ENCODE results near the gene WDR93.

WDR93 gene

DNA sequence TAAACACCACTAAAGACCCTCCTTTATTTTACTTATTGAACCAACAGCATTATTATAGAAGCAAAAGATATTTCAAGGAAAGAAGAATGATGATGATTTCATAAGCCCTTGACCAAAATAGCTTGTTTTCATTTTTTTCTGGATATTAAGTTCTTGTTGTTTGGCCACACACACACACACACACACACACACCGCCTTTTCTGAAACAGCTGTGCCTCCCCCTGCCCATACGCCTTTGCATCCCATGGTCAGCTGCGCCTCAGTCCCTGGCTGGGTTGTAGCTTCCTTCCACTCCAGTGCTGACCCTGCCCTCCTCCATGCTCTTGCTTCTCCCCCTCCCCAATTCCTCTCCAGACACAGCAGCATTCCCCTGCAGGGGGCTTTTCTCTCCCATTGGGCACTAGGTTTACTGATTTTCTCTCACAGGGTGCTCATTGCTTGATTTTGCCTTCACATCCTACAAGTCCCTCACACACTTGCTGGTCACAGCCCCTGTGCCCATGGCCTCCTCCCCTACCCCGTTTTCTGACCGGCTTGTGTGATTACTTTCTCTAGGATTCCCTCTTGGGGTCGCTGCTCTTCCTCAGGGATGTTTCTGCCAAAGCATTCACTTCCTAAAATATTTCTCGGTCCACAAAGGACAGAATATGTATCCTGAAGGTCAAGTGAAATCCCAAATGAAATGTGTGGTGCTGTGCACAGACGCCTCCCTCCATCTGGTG, 42.0 kb downstream of the WDR93 start:
- peaks cover 5% of the 10 kb centered on the region; the same call in 1 of the 2 replicates for H3K27me3 ChIP-seq (ENCODE audit: insufficient read depth, low read length)
- no peak overlapping the region for H3K27ac ChIP-seq (ENCODE audit: low read depth, low read length)
- H3K4me1 ChIP-seq (ENCODE audit: insufficient read depth, low read length), result no peaks in the 10 kb centered on the region
- H3K4me3 ChIP-seq (ENCODE audit: low read length), result no peak overlapping the region
- H3K9ac ChIP-seq (ENCODE audit: low read depth, low read length), result no peak overlapping the region
- H3K36me3 ChIP-seq (ENCODE audit: insufficient read depth, low read length), result no peaks in the 10 kb centered on the region
- 75% methylated on average over 8 of the region's 8 CpGs for WGBS
- H3K9me3 ChIP-seq (ENCODE audit: insufficient read depth, low read depth, low read length), result no peaks in the 10 kb centered on the region

DNA sequence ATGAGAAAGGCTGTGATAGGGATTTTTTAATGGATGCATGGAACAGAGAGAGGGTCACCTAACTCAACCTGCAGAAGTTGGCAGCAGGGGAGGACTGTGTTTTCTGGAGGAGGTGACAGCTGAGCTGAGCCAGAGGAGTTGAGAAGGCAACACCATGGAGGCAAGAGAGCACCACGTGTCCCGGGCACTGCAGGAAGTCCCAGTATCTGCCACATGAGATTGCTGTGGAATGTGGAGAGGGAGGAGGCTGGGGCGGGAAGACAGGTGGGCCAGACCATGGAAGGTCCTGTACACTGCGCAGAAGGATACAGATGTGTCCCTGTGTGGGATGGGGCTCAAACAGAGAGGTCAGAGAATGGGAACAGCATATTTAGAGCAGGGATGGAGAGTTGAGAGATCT, 45.2 kb downstream of the WDR93 start:
- Histone ChIP-seq H3K9me3 (ENCODE audit: insufficient read depth, low read depth, low read length) (no peaks in the 10 kb centered on the region), H3K36me3 (ENCODE audit: insufficient read depth, low read length) (no peaks in the 10 kb centered on the region), H3K9ac (ENCODE audit: low read depth, low read length) (no peak overlapping the region), H3K27me3 (ENCODE audit: insufficient read depth, low read length) (peaks cover 5% of the 10 kb centered on the region; the same call in 1 of the 2 replicates), H3K4me3 (ENCODE audit: low read length) (no peak overlapping the region), H3K27ac (ENCODE audit: low read depth, low read length) (no peak overlapping the region), H3K4me1 (ENCODE audit: insufficient read depth, low read length) (no peaks in the 10 kb centered on the region)
- 69% methylated on average over 4 of the region's 4 CpGs for WGBS

DNA sequence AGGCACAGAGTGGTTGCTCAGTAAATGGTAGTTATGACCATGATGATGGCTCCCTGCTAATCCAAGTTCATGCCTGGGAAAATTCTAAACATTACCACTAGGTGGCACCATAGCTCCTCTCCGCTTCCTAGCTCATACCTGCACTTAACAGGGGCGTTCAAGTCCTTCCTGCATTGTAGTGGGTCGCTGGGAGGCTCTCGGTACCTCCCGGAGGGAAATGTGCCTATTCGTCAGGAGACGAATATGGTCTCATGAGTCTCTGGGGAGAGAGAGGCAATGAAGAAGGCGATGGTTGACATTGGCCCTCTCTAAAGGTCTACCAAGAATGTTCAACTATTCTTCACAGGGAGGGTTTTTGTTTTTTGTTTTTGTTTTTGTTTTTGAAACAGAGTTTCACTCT, 49.5 kb downstream of the WDR93 start:
- H3K9ac ChIP-seq (ENCODE audit: low read depth, low read length), result no peak overlapping the region
- H3K27me3 ChIP-seq (ENCODE audit: insufficient read depth, low read length), result peaks cover 22% of the 10 kb centered on the region
- no peaks in the 10 kb centered on the region for H3K36me3 ChIP-seq (ENCODE audit: insufficient read depth, low read length)
- H3K9me3 ChIP-seq (ENCODE audit: insufficient read depth, low read depth, low read length), result no peaks in the 10 kb centered on the region
- no peak overlapping the region for H3K4me3 ChIP-seq (ENCODE audit: low read length)
- H3K4me1 ChIP-seq (ENCODE audit: insufficient read depth, low read length), result no peaks in the 10 kb centered on the region
- no peak overlapping the region for H3K27ac ChIP-seq (ENCODE audit: low read depth, low read length)
- WGBS, result 6% methylated on average over 8 of the region's 8 CpGs

DNA sequence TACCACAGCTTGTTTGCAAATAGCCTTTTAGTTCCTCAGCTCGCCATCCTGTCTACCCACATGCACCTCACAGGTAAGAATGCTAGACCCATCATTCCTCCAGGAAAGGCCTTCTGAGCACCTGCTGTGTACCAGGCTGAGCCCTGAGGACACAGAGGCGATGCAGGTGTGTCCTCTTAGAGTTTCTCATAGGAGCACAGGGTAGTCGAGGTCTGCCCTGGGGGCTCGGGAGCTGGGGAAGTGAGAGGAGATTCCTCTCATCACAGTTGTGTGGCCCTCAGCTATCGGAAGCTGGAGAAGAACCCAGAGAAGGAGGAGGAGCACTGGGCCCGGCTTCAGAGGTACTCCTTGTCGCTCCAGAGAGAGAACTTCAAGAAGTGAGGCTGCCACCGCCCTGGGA, 52.4 kb downstream of the WDR93 start:
- Histone ChIP-seq H3K4me1 (ENCODE audit: insufficient read depth, low read length) (peaks cover 2% of the 10 kb centered on the region), H3K36me3 (ENCODE audit: insufficient read depth, low read length) (no peaks in the 10 kb centered on the region), H3K9me3 (ENCODE audit: insufficient read depth, low read depth, low read length) (no peaks in the 10 kb centered on the region), H3K27ac (ENCODE audit: low read depth, low read length) (no peak overlapping the region), H3K9ac (ENCODE audit: low read depth, low read length) (no peak overlapping the region), H3K4me3 (ENCODE audit: low read length) (no peak overlapping the region), H3K27me3 (ENCODE audit: insufficient read depth, low read length) (peaks cover 46% of the 10 kb centered on the region)
- 89% methylated on average over 8 of the region's 8 CpGs for WGBS

DNA sequence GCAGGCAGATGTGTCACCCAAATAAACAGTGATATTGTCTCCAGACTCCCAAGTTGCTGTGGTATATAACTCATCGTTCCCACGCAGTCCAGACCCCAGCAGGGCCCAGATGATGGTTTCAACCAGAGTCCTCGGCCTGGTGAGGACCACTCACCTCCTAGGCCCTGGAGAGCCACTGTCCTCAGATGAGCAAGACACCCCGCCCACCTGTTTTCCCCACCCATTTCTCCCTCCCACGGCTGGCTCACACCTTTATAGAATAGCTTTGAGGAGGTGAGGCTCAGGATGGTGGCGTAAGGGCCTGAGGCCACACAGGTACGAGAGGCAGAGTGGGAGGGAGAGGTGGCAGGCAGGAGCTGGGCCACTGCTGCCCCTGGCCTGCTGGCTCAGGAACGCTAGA, 53.0 kb downstream of the WDR93 start:
- H3K27ac ChIP-seq (ENCODE audit: low read depth, low read length), result no peak overlapping the region
- H3K4me3 ChIP-seq (ENCODE audit: low read length), result no peak overlapping the region
- peaks cover 52% of the 10 kb centered on the region for H3K27me3 ChIP-seq (ENCODE audit: insufficient read depth, low read length)
- H3K9me3 ChIP-seq (ENCODE audit: insufficient read depth, low read depth, low read length), result no peaks in the 10 kb centered on the region
- H3K36me3 ChIP-seq (ENCODE audit: insufficient read depth, low read length), result no peaks in the 10 kb centered on the region
- 89% methylated on average over 8 of the region's 8 CpGs for WGBS
- H3K4me1 ChIP-seq (ENCODE audit: insufficient read depth, low read length), result peaks cover 4% of the 10 kb centered on the region
- H3K9ac ChIP-seq (ENCODE audit: low read depth, low read length), result no peak overlapping the region

DNA sequence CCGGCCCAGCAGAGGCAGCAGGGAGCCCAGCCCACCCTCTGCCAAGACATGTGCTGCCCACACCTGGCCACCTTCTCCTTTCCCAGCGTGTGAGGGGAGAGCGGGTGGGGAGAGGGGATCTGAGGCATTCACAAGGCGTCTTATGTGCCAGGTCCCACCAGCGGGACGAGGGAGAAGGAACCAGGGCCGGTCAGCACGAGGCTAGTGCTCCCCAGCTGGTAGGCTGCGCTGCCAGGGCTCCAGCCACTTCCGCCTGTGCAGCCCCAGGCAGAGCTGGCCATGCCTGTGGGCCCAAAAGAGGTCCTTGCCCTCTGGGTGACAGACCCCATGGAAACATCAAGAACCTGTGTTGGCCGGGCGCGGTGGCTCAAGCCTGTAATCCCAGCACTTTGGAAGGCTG, 54.5 kb downstream of the WDR93 start:
- 81% methylated on average over 13 of the region's 13 CpGs for WGBS
- Histone ChIP-seq H3K36me3 (ENCODE audit: insufficient read depth, low read length) (no peaks in the 10 kb centered on the region), H3K27ac (ENCODE audit: low read depth, low read length) (no peak overlapping the region), H3K9ac (ENCODE audit: low read depth, low read length) (no peak overlapping the region), H3K27me3 (ENCODE audit: insufficient read depth, low read length) (peaks cover 67% of the 10 kb centered on the region), H3K4me1 (ENCODE audit: insufficient read depth, low read length) (peaks cover 4% of the 10 kb centered on the region), H3K4me3 (ENCODE audit: low read length) (no peak overlapping the region), H3K9me3 (ENCODE audit: insufficient read depth, low read depth, low read length) (no peaks in the 10 kb centered on the region)

DNA sequence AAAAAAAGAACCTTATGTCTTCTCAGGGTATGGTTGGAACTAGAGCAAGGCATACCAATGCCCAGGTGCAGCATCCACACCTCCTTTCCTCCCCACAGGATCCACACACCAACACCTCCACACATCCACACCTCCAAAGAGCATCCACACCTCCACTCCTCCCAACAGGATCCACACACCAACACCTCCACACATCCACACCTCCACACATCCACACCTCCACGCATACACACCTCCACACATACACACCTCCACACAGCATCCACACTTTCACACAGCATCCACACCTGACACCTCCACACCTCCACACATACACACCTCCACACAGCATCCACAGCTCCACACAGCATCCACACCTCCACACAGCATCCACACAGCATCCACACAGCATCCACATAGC, 55.2 kb downstream of the WDR93 start:
- Histone ChIP-seq H3K4me3 (ENCODE audit: low read length) (no peak overlapping the region), H3K4me1 (ENCODE audit: insufficient read depth, low read length) (peaks cover 4% of the 10 kb centered on the region), H3K27me3 (ENCODE audit: insufficient read depth, low read length) (peaks cover 73% of the 10 kb centered on the region), H3K36me3 (ENCODE audit: insufficient read depth, low read length) (no peaks in the 10 kb centered on the region), H3K9ac (ENCODE audit: low read depth, low read length) (no peak overlapping the region), H3K9me3 (ENCODE audit: insufficient read depth, low read depth, low read length) (no peaks in the 10 kb centered on the region), H3K27ac (ENCODE audit: low read depth, low read length) (no peak overlapping the region)
- WGBS, result 31% methylated on average over 1 of the region's 1 CpG

DNA sequence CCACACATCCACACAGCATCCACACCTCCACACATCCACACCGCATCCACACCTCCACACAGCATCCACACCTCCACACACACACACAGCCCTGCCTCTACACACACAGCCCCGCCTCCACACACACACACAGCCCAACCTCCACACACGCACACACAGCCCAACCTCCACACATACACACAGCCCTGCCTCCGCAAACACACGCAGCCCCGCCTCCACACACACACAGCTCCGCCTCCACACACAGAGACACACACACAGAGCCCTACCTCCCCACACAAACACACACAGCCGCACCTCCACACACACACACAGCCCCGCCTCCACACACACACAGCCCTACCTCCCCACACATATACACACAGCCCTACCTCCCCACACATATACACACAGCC, 55.8 kb downstream of the WDR93 start:
- peaks cover 80% of the 10 kb centered on the region for H3K27me3 ChIP-seq (ENCODE audit: insufficient read depth, low read length)
- no peak overlapping the region for H3K4me3 ChIP-seq (ENCODE audit: low read length)
- peaks cover 4% of the 10 kb centered on the region for H3K4me1 ChIP-seq (ENCODE audit: insufficient read depth, low read length)
- WGBS, result 75% methylated on average over 9 of the region's 9 CpGs
- no peaks in the 10 kb centered on the region for H3K36me3 ChIP-seq (ENCODE audit: insufficient read depth, low read length)
- H3K9ac ChIP-seq (ENCODE audit: low read depth, low read length), result no peak overlapping the region
- H3K27ac ChIP-seq (ENCODE audit: low read depth, low read length), result no peak overlapping the region
- H3K9me3 ChIP-seq (ENCODE audit: insufficient read depth, low read depth, low read length), result no peaks in the 10 kb centered on the region

DNA sequence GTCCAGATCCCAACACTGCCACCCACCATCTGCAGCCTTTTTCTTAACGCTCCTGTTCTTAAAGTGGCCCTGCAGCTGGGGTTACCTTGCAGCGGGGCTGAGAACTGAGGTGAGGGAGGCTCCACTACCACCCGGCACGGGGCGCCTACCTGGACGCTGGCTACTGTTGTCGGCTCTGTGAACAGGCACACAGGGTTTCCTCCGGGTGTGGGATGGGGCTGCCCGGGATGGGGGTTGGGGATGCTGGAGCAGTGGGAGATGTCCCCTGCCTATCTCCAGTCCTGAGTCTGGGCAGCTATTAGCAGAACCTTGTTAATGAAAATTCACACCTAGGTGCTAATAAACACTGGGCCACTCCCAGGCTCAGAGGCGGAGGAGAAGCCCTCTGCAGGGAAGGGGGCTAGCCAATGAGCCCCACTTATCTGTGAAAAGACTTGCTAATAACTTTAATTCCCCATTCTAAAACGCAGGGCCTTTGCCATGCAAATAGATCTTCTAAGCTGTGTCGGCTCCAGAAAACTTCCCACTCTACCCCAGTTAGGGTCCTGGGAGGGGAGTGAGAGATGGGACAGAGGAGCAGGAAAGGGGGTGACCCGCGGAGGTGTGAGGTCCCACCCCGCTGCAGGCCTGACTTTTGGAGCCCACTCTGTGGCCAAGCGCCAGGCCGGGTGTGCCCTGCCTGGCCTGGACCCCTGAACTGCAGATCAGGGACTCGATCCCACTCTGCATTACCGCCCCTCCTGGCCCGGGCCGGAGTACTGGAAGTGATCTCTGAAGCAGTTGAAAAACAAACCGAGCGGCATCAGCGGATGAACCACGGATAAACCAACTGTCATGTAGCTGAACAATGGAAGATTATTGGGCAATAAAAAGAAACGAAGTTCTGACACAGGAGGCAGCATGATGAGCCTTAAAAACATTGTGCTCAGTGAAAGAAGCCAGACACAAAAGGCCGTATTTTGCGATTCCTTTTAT, 57.4 kb downstream of the WDR93 start:
- H3K9me3 ChIP-seq (ENCODE audit: insufficient read depth, low read depth, low read length), result no peaks in the 10 kb centered on the region
- WGBS, result 2% methylated on average over 27 of the region's 28 CpGs
- peaks cover 4% of the 10 kb centered on the region for H3K4me1 ChIP-seq (ENCODE audit: insufficient read depth, low read length)
- no peak overlapping the region for H3K27ac ChIP-seq (ENCODE audit: low read depth, low read length)
- no peak overlapping the region for H3K9ac ChIP-seq (ENCODE audit: low read depth, low read length)
- H3K36me3 ChIP-seq (ENCODE audit: insufficient read depth, low read length), result no peaks in the 10 kb centered on the region
- peak overlapping the region; percentile 38 for H3K4me3 ChIP-seq (ENCODE audit: low read length)
- H3K27me3 ChIP-seq (ENCODE audit: insufficient read depth, low read length), result peaks cover 94% of the 10 kb centered on the region

DNA sequence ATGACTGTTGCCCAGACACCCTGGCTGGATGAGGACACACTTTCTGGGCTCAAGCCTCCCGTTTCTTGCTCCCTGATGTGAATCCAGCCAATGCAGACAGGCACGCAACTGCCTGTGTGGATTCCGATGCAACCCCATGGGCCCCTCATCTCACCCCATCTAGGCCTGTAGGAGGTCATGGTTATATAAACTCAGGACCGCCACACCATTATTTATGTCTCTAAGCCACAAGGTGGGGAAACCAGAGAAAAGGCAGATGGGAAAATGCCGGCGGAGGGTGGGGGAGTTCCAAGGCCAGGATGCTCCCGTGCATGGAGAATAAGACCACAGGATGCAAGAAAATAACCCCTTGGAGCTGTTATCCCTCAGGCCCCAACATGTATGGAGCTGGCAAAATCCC, 58.4 kb downstream of the WDR93 start:
- Histone ChIP-seq H3K27me3 (ENCODE audit: insufficient read depth, low read length) (peaks cover 98% of the 10 kb centered on the region), H3K27ac (ENCODE audit: low read depth, low read length) (no peak overlapping the region), H3K4me1 (ENCODE audit: insufficient read depth, low read length) (peaks cover 4% of the 10 kb centered on the region), H3K36me3 (ENCODE audit: insufficient read depth, low read length) (no peaks in the 10 kb centered on the region), H3K9ac (ENCODE audit: low read depth, low read length) (no peak overlapping the region), H3K9me3 (ENCODE audit: insufficient read depth, low read depth, low read length) (no peaks in the 10 kb centered on the region), H3K4me3 (ENCODE audit: low read length) (no peak overlapping the region)
- 20% methylated on average over 6 of the region's 7 CpGs for WGBS

DNA sequence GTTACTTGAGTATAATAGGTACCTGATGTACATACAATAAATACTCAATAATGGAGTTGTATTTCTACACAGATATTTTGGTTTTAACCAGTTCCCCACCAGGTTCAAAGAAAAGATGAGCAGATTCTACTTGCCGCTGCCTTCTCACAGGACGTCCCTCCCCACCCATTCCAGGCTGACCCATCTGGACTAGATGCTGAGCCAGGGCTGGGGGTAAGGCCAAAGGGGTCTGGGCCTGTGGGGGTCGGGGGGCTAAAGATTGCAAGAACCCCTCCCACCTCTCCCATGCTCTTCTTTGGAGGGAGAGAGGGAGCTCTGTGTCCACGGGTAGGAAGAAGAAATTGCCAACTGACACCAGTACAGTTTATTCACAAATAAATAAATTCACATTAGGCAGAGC, 58.9 kb downstream of the WDR93 start:
- no peak overlapping the region for H3K27ac ChIP-seq (ENCODE audit: low read depth, low read length)
- no peaks in the 10 kb centered on the region for H3K9me3 ChIP-seq (ENCODE audit: insufficient read depth, low read depth, low read length)
- 38% methylated on average over 2 of the region's 4 CpGs for WGBS
- no peak overlapping the region; the same call in 1 of the 2 replicates for H3K4me3 ChIP-seq (ENCODE audit: low read length)
- H3K36me3 ChIP-seq (ENCODE audit: insufficient read depth, low read length), result no peaks in the 10 kb centered on the region
- no peak overlapping the region for H3K9ac ChIP-seq (ENCODE audit: low read depth, low read length)
- H3K4me1 ChIP-seq (ENCODE audit: insufficient read depth, low read length), result peaks cover 4% of the 10 kb centered on the region
- peaks cover 94% of the 10 kb centered on the region for H3K27me3 ChIP-seq (ENCODE audit: insufficient read depth, low read length)
